ENCODE data around the gene SUPT3H. TPM values are rescaled to one million over a fixed set of nuclear protein-coding genes. Genes with fewer than 3 reads are reported as not detected.
A peak's percentile ranks its signal among the peaks of the same experiment; 100 is the strongest.
"Not testable (repeated sequence)": the region's sequence is repeated elsewhere in the genome, so short reads cannot be mapped to it uniquely, and the experiment has no call there.

Gene SUPT3H
- total RNA-seq, 1 donor from 2014 or later = 13.3 TPM

GRCh38 chr6:45297320-45297719, 80.4 kb downstream of the SUPT3H start:
- Mint-ChIP-seq H3K9me3 (ENCODE audit: low read depth) (peaks cover 17% of the 10 kb centered on the region), H3K27ac (ENCODE audit: unreplicated experiment) (no peak overlapping the region), H3K36me3 (ENCODE audit: low read depth) (peaks cover 2% of the 10 kb centered on the region), H3K27me3 (ENCODE audit: low read depth) (no peaks in the 10 kb centered on the region), H3K4me3 (ENCODE audit: unreplicated experiment) (no peak overlapping the region), H3K4me1 (ENCODE audit: low read depth) (no peaks in the 10 kb centered on the region)
- peak; percentile 57 for TF ChIP-seq CTCF (IDR thresholded peaks at IDR 0.05)
- no peak for DNase-seq (ENCODE audit: low spot score)

- not testable (repeated sequence) for H3K36me3 Mint-ChIP-seq (ENCODE audit: low read depth); H3K27me3 Mint-ChIP-seq (ENCODE audit: low read depth); H3K4me1 Mint-ChIP-seq (ENCODE audit: low read depth); H3K27ac Mint-ChIP-seq (ENCODE audit: unreplicated experiment); H3K4me3 Mint-ChIP-seq (ENCODE audit: unreplicated experiment); DNase-seq (ENCODE audit: low spot score)
- H3K9me3 Mint-ChIP-seq (ENCODE audit: low read depth) = peaks cover 17% of the 10 kb centered on the region
Measured at GRCh38 chr6:45294065-45294701, 83.6 kb downstream of the SUPT3H start.

GRCh38 chr6:45293306-45293705, 84.4 kb downstream of the SUPT3H start:
- H3K36me3 Mint-ChIP-seq (ENCODE audit: low read depth) = peaks cover 4% of the 10 kb centered on the region
- no peaks in the 10 kb centered on the region for H3K27me3 Mint-ChIP-seq (ENCODE audit: low read depth)
- H3K4me1 Mint-ChIP-seq (ENCODE audit: low read depth) = no peaks in the 10 kb centered on the region
- TF ChIP-seq CTCF (IDR thresholded peaks at IDR 0.05) = no peak
- DNase-seq (ENCODE audit: low spot score) = no peak
- peaks cover 17% of the 10 kb centered on the region for H3K9me3 Mint-ChIP-seq (ENCODE audit: low read depth)
- no peak overlapping the region for H3K27ac Mint-ChIP-seq (ENCODE audit: unreplicated experiment)
- no peak overlapping the region for H3K4me3 Mint-ChIP-seq (ENCODE audit: unreplicated experiment)

GRCh38 chr6:45289751-45290514, 87.8 kb downstream of the SUPT3H start:
- Mint-ChIP-seq H3K27me3 (ENCODE audit: low read depth) (no peaks in the 10 kb centered on the region), H3K4me1 (ENCODE audit: low read depth) (no peaks in the 10 kb centered on the region), H3K36me3 (ENCODE audit: low read depth) (peaks cover 5% of the 10 kb centered on the region), H3K27ac (ENCODE audit: unreplicated experiment) (no peak overlapping the region), H3K4me3 (ENCODE audit: unreplicated experiment) (no peak overlapping the region), H3K9me3 (ENCODE audit: low read depth) (peaks cover 13% of the 10 kb centered on the region)
- TF ChIP-seq CTCF (IDR thresholded peaks at IDR 0.05) = no peak
- no peak for DNase-seq (ENCODE audit: low spot score)

- not testable (repeated sequence) for DNase-seq (ENCODE audit: low spot score); H3K4me1 Mint-ChIP-seq (ENCODE audit: low read depth); H3K27ac Mint-ChIP-seq (ENCODE audit: unreplicated experiment); H3K27me3 Mint-ChIP-seq (ENCODE audit: low read depth); H3K4me3 Mint-ChIP-seq (ENCODE audit: unreplicated experiment)
- Mint-ChIP-seq H3K36me3 (ENCODE audit: low read depth) (peaks cover 13% of the 10 kb centered on the region), H3K9me3 (ENCODE audit: low read depth) (peaks cover 15% of the 10 kb centered on the region)
Measured at GRCh38 chr6:45286707-45287106, 91.0 kb downstream of the SUPT3H start.

- H3K27ac Mint-ChIP-seq (ENCODE audit: unreplicated experiment) = no peak overlapping the region
- H3K36me3 Mint-ChIP-seq (ENCODE audit: low read depth) = peaks cover 14% of the 10 kb centered on the region
- H3K9me3 Mint-ChIP-seq (ENCODE audit: low read depth) = peaks cover 20% of the 10 kb centered on the region
- DNase-seq (ENCODE audit: low spot score) = no peak
- TF ChIP-seq CTCF (IDR thresholded peaks at IDR 0.05) = no peak
- H3K4me3 Mint-ChIP-seq (ENCODE audit: unreplicated experiment) = no peak overlapping the region
- H3K27me3 Mint-ChIP-seq (ENCODE audit: low read depth) = no peaks in the 10 kb centered on the region
- no peaks in the 10 kb centered on the region for H3K4me1 Mint-ChIP-seq (ENCODE audit: low read depth)
Measured at GRCh38 chr6:45278367-45278766, 99.4 kb downstream of the SUPT3H start.

GRCh38 chr6:45277741-45278140, 100.0 kb downstream of the SUPT3H start:
- H3K4me3 Mint-ChIP-seq (ENCODE audit: unreplicated experiment); H3K27ac Mint-ChIP-seq (ENCODE audit: unreplicated experiment); H3K4me1 Mint-ChIP-seq (ENCODE audit: low read depth); H3K27me3 Mint-ChIP-seq (ENCODE audit: low read depth); DNase-seq (ENCODE audit: low spot score): not testable (repeated sequence)
- Mint-ChIP-seq H3K9me3 (ENCODE audit: low read depth) (peaks cover 23% of the 10 kb centered on the region), H3K36me3 (ENCODE audit: low read depth) (peaks cover 14% of the 10 kb centered on the region)

Measured in chondrocyte (in vitro differentiated cells).